HG03135 (cell line): ENCODE results near the gene SLC25A20.
A peak's percentile ranks its signal among the peaks of the same experiment; 100 is the strongest.
"Not testable (repeated sequence)": the region's sequence is repeated elsewhere in the genome, so short reads cannot be mapped to it uniquely, and the experiment has no call there.

ENCODE experiments used
- ATAC-seq: cut with Tn5 transposase; IDR thresholded peaks from one replicate; pipeline ENCODE4 v1.9.1; 2021; ENCODE audit warnings: mild to moderate bottlenecking, moderate library complexity; ENCODE audit not compliant: unreplicated experiment

Gene SLC25A20

GRCh38 chr3:48847504-48848423 lies 50.9 kb downstream of the SLC25A20 start, which contains the start of gene PRKAR2A:
PRKAR2A (minus strand) TSS chr3:48847874; CDS start chr3:48847596, 278 bp downstream.
- ATAC-seq, result peak; percentile 79

- peak; percentile 32 for ATAC-seq
These were observed 51.6 kb downstream of the SLC25A20 start for GRCh38 chr3:48847053-48847503.

GRCh38 chr3:48845170-48845569 lies 53.5 kb downstream of the SLC25A20 start:
- no peak for ATAC-seq

- ATAC-seq, result no peak
These were observed 61.5 kb downstream of the SLC25A20 start for GRCh38 chr3:48837163-48837562.

GRCh38 chr3:48835650-48836366 lies 62.9 kb downstream of the SLC25A20 start:
- ATAC-seq, result no peak

- ATAC-seq, result no peak
These were observed 66.0 kb downstream of the SLC25A20 start for GRCh38 chr3:48832684-48833083.

GRCh38 chr3:48830715-48831114 lies 68.0 kb downstream of the SLC25A20 start:
- no peak for ATAC-seq

GRCh38 chr3:48829525-48829924 lies 69.2 kb downstream of the SLC25A20 start:
- not testable (repeated sequence) for ATAC-seq

- ATAC-seq, result not testable (repeated sequence)
These were observed 70.8 kb downstream of the SLC25A20 start for GRCh38 chr3:48827874-48828273.

GRCh38 chr3:48826451-48826850 lies 72.2 kb downstream of the SLC25A20 start:
- no peak for ATAC-seq

GRCh38 chr3:48820612-48821324 lies 77.9 kb downstream of the SLC25A20 start:
- ATAC-seq, result no peak

GRCh38 chr3:48819234-48820221 lies 79.2 kb downstream of the SLC25A20 start:
- ATAC-seq, result no peak

- no peak for ATAC-seq
These were observed 87.2 kb downstream of the SLC25A20 start for GRCh38 chr3:48811524-48811923.
